ENCODE data around the gene ARHGAP5. TPM values are rescaled to one million over a fixed set of nuclear protein-coding genes. Genes with fewer than 3 reads are reported as not detected.

The ARHGAP5 gene
- total and polyA plus RNA-seq, 2 donors (not counting 3 experiments of a cell fraction or from before 2014, with no cell fraction given) = 4.3 to 36.2 TPM

DNA sequence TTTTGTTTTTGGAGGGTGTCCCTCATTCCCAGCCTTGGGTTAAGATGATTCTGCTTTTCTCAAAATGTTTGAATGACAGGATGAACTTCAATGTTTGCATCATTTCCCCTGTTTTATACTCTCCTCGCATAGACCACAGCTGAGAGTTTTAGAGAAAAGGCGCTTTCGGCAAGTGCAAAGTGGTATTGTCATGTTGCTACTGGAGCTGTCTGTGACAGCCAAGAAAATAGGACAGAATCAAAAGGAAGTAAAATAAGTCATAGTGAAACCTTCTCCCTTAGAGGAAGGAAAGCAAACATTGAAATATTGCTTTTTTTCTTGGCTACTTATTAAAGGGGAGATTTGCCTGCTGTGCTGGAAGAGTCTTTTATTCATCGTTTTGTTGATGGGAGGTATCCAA, 33.5 kb upstream of the ARHGAP5 start:
- intact Hi-C loops (cut with micrococcal nuclease) = no loop called here
- Histone ChIP-seq H3K36me3 (ENCODE audit: control insufficient read depth in 2 of 2, extremely low read depth in 1 of 2, insufficient read depth in 2 of 2, low read length in 2 of 2) (no peaks in the 10 kb centered on the region), H3K79me2 (ENCODE audit: control insufficient read depth, insufficient read depth, low read length) (no peaks in the 10 kb centered on the region), H3K9me3 (replicated peaks; ENCODE audit: control insufficient read depth, insufficient read depth, low read length) (no peaks in the 10 kb centered on the region), H4K20me1 (replicated peaks; ENCODE audit: control insufficient read depth, extremely low read depth, insufficient read depth, low read length) (no peaks in the 10 kb centered on the region), H2AFZ (ENCODE audit: low read depth, low read length) (no peak overlapping the region), H3K27me3 (ENCODE audit: control insufficient read depth in 2 of 2, insufficient read depth in 2 of 2, low read length in 2 of 2) (peaks cover 0 to 4% of the 10 kb centered on the region in 2 experiments), H3K9me1 (replicated peaks; ENCODE audit: control insufficient read depth, extremely low read depth, insufficient read depth, low read length) (no peaks in the 10 kb centered on the region), H3K9ac (replicated peaks; ENCODE audit: extremely low read depth, insufficient read depth, low read length) (no peak overlapping the region), H3K27ac (ENCODE audit: insufficient read depth, low read depth, low read length) (no peak overlapping the region), H3K4me1 (ENCODE audit: control insufficient read depth, extremely low read depth, insufficient read depth, low read length) (no peaks in the 10 kb centered on the region), H3K4me3 (replicated peaks in 1 of 3; ENCODE audit: insufficient read depth in 1 of 3, low read depth in 1 of 3, low read length in 3 of 3) (no peak overlapping the region), H3K4me2 (ENCODE audit: insufficient read depth, low read length) (no peak overlapping the region)
- ChIA-PET CTCF (no interaction called here), POLR2A (no interaction called here)
- TF ChIP-seq POLR2AphosphoS5 (IDR thresholded peaks at IDR 0.05; ENCODE audit: insufficient read depth, low read depth, low read length) (no peak), MYC (IDR thresholded peaks at IDR 0.05; ENCODE audit: low read depth, low read length) (no peak), POLR2A (IDR thresholded peaks at IDR 0.05; ENCODE audit: low read depth, low read length) (no peak), EZH2 (IDR thresholded peaks at IDR 0.05; ENCODE audit: borderline replicate concordance, low read depth, low read length, severe bottlenecking) (no peak), GATA2 (IDR thresholded peaks at IDR 0.05; ENCODE audit: insufficient read depth, insufficient read length, low read depth, low read length) (no peak), CTCF (IDR thresholded peaks at IDR 0.05; ENCODE audit: extremely low read depth in 1 of 2, insufficient read depth in 1 of 2, low read depth in 1 of 2, low read length in 2 of 2) (no peak), JUN (IDR thresholded peaks at IDR 0.05; ENCODE audit: borderline replicate concordance, insufficient read depth, insufficient read length, low read depth) (no peak), FOS (IDR thresholded peaks at IDR 0.05; ENCODE audit: borderline replicate concordance, insufficient read depth, low read length) (no peak)
- TF ChIP-seq, protein P1, sequence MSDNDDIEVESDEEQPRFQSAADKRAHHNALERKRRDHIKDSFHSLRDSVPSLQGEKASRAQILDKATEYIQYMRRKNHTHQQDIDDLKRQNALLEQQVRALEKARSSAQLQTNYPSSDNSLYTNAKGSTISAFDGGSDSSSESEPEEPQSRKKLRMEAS (IDR thresholded peaks at IDR 0.05; ENCODE audit: insufficient read depth, insufficient read length) = no peak
- DNase-seq (ENCODE audit: low read depth, low spot score) (no peak), FAIRE-seq (no peak)
- no TSS peak for BruUV-seq (replicated peaks)
- dilution Hi-C loops (cut with MboI; ENCODE audit: extremely low pct_ligation_motif_present, low sequenced_read_pairs) = no loop called here
